GM18858 (cell line): ENCODE data around the gene BFAR.
A peak's percentile ranks its signal among the peaks of the same experiment; 100 is the strongest.
"Not testable (repeated sequence)": the region's sequence is repeated elsewhere in the genome, so short reads cannot be mapped to it uniquely, and the experiment has no call there.

Source experiments
- ATAC-seq: cut with Tn5 transposase; IDR thresholded peaks from one replicate; pipeline ENCODE4 v1.9.1; 2021; ENCODE audit not compliant: unreplicated experiment

BFAR gene, protein sequence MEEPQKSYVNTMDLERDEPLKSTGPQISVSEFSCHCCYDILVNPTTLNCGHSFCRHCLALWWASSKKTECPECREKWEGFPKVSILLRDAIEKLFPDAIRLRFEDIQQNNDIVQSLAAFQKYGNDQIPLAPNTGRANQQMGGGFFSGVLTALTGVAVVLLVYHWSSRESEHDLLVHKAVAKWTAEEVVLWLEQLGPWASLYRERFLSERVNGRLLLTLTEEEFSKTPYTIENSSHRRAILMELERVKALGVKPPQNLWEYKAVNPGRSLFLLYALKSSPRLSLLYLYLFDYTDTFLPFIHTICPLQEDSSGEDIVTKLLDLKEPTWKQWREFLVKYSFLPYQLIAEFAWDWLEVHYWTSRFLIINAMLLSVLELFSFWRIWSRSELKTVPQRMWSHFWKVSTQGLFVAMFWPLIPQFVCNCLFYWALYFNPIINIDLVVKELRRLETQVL

DNA sequence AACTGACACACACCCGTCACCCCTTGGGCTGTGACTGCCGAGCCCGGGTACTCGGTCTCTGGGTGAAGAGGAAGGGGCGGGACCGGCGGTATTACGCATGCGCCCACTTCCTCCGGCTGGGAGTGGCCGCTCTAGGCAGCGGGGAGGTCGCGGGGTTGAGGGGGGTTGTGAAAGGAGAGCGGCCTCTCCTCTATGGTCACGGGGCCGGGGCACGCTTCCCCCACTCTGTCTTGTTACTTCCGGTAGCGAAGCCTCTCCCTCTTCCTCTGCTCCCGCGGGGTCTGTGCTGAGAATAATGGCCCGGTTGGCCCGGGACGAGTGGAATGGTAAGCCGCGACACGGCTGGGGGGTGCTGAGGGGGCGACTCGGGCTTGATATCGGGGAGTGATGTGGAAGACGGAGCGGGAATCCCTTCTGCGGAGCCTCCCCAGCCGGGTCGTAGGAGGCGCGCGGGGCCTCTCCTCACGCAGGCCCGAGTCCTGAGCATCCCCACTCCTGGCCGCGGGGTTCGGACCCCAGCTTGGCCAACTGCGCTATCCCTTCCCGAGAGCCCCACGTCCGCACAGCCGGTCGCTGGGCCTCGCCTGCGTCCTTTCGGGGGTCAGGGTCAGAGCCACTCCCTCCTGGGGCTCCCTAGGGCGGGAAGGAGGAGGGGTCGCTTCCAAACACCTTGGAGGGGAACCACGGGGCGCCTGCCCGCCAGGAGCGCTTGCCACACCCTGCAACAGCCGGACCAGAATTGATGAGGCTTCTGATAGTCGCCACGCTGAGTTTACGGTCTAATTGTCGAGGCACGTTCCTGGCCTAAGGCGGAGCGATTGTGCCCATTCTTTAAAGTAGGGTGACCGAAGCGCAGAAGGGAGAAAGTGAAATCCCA is at the start of gene BFAR:
Gene BFAR, plus strand, starts transcription at position 259 of the 877 bp plus-strand sequence. CDS start 11,396 bp downstream, outside the sequence.
- peak; percentile 52 for ATAC-seq

DNA sequence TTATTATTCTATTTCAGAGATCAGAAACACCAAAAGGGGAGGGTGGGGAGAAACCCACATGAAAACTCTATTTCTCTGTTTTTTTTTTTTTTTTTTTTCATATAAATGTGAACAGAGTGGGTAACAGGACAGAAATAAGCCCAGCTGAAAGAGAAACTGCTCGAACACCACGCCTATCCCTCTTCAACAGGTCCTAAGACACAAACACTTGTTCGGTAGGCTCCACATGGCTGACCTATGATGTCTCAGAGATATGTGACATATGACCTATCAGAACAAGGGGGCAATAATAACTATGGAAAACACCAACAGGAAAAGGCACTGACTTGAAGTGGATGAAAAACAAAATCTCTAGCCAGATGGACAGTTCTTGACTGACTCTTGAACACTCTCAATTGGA is 47.5 kb upstream of the BFAR start:
- ATAC-seq, result no peak

DNA sequence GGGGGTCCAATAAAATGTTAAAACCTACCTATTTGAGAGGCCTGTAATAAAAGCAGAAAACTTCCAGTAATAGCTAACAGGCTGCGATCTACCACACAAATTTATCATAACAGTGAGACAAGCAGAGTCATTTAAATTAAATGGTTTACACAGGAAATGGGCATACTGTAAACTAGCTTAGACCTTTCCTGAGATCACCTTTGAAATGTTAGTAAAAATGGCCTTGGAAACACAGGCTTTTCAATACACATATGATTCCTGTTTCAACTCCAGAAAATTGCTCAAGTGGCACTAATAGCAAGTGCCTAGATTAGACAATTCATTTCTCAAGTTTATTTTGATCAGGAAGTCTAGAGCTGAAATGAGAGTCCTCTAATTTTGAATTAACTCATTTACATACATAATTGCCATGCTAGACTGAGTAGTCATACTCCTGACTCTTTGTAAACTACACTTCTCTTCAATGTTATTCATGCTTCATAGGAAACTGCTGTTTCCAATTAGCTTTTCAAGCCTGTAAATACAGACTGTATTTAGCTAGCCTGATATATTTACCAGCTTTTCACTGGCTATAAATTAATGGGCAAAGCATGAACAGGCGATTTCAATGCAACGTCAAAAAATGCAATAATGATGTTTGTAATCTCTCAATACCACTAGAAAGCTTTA is 46.0 kb upstream of the BFAR start:
- no peak for ATAC-seq

DNA sequence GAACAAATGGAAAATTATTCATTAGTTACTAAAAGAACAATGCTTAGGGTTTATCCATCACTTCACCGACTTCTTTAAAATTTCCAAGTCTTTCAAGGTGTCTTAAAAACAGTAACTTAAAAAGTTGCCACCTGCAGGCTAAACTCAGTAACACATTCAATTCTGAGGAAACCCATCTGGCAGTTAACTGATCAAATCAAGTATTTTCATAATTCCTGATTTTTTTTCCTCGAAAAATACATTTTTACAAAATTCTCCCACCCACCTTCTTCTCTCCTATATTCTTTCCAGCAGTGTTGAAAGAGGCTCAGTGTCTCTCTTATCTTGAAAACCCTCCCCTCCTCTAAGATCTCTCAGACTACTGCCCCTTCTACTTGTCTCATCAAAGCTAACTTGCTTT is 32.6 kb upstream of the BFAR start:
- ATAC-seq, result no peak

DNA sequence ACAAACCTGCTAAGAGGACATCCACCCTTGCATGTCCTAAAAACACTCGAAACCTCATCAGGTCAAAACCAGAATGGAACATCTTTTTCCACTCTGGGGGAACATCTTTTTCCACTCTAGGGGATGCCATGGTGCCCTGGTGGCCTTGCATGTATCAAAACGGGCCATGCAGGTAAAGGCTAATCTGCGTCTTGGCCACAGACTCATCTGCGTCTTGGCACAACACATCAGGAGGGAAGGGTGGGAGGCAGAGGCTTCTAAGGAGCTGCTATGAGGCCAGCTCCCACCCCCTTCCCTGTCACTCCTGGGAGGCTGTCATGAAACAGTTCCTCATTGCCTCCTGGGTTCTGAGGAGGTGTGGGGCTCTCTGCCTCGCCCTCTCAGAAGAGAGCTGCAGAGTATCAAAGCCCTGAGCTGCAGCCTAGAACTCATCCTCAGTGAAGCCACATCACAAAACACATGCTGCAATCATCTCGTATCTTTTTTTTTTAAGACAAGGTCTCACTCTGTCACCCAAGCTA is 30.2 kb upstream of the BFAR start:
- ATAC-seq, result no peak

DNA sequence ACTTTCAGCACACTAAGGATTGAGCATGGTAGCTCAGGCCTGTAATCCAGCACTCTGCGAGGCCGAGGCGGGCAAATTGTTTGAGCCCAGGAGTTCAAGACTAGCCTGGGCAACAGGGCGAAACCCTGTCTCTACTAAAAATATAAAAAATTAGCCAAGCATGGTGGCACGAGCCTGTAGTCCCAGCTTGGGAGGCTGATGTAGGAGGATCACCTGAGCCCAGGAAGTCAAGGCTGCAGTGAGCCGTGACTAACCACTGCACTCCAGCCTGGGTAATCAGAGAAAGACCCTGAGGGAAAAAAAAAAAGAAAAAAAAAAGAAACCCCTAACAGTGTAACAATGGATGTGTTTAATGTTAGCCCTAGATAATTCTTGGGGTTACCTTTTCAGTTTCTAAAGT is 26.6 kb upstream of the BFAR start:
- no peak for ATAC-seq

DNA sequence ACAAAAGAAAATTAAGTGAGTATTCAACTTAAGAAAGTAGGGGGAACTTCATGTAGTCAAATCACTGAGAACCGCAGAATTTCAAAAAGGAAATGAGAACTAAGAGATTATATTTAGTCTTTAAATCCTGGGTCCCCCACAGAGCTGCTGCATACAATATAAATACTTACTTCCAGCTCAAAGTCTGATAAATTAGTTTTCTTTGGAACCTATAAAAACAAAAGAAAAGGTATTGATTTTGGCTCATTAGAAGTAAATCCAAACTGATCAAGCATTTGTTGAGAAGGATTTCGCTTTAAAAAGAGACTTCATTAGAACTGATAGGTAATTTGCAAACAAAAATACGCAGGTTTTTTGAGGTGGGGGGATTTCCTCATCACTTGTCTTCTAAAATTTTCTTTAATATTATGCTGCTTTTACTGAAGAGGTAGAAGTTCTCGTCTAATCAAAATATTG is 24.6 kb upstream of the BFAR start:
- ATAC-seq, result peak; percentile 35

DNA sequence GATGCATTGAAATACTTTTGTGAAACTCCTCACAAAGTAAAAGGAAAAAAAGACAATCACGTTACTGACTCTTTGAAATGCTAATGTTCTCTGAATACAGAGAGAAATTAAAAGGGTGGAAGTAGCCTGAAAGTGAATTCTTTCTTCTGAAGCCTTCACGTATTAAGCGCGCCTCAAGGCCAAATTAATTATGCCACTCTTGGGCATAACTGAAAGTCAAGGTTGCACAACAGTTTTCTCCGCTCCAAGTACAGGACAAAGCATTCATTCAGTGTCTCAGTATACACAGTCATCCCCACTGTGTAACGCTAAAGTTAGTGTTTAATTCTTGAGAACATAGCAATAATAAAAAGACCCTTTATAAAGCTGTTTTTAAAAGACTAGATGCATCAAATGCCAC is 24.1 kb upstream of the BFAR start:
- ATAC-seq, result no peak

DNA sequence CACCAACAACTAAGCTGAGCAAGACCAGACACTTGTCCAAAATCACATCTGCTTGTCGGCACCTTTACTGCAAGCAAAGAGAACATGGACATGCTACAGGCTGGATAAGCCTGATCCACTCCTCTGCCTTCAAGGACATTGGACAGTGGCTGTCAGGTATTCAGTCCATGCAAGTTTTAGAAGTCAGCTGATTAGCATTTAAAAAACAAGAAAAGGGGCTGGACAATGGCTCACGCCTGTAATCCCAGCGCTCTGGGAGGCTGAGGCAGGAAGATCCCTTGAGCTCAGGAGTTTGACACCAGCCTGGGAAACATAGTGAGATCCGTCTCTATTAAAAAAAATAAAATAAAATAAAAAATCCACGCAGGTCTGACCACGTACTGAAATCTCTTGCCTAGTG is 23.0 kb upstream of the BFAR start:
- ATAC-seq, result no peak

DNA sequence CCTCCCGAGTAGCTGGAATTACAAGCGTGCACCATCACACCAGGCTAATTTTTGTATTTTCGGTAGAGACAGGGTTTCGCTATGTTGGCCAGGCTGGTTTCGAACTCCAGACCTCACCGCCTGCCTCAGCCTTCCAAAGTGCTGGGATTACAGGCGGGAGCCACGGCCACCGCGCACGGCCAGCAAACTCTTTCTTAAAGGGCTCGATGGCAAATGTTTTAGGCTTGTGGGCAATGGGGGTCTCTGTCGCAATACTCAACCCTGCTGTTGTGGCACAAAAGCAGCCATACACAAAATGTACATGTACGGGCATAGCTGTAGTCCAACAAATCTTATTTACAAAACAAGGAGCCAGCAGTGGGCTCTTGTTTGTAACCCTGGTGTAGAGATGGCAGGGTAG is 21.1 kb upstream of the BFAR start:
- ATAC-seq, result no peak

DNA sequence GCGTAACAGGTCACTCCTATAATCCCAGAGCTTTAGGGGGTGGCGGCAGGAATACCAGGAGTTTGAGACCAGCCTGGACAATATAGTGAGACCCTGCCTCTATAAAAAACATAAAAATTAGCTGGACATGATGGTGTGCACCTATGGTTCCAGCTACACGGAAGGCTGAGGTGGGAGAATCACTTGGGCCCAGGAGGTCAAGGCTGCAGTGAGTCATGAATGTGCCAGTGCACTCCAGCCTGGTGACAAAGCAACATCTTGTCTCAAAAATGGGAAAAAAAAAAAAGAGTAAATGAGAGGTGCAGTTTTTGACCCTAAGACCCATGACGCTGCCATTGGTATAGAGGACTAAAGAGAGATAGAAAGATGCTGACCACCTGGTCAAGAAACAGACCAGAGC is 18.8 kb upstream of the BFAR start:
- ATAC-seq, result no peak

DNA sequence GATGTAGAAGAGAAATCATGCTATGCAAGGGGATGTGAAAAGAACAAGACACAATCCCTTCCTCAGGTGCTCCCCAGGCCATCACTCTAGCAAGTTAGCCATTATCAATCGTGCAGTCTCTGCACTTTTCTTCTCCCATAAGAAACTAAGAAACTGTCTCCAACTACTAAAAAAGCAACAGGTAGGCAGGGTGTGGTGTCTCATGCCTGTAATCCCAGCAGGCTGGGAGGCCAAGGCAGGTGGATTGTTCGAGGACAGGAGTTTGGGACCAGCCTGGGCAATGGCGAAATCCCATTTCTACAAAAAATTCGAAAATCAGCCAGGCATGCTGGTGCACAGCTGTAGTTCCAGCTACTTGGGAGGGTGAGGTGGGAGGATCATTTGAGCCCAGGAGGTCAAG is 16.5 kb upstream of the BFAR start:
- no peak for ATAC-seq

DNA sequence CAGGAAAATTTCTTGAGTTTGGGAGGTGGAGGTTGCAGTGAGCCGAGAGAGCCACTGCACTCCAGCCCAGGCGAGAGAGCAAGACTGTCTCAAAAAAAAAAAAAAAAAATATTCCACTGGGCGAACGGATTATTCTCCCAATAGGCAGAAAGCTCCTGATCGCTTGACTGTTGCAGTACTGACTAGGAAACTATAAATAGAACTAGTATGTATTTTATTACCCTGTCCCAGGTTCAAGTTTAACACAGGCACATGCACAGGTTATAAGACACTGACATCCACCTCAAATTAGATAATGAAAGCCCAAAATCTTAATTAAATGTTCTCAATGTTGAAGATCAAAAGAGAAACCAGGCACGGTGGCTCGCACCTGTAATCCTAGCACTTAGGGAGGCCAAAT is 14.2 kb upstream of the BFAR start:
- ATAC-seq, result no peak

DNA sequence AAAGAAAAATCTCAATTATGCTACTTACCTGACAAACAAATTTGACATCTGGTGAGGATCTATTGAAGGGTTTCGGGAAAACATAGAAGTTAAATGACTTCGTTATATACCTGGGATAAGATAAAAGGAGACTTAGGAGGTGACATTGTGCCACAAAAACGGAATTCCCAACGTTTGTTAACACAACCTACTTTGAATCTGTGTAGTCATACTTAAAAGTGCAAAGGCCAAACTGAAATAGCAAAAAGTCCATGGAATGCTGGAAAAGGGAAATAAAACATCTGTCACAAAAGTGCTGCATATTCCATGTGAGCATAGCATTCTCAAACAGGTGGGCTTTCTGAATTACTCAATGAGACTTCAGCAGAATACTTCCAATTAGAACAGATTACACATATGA is 5.7 kb upstream of the BFAR start:
- no peak for ATAC-seq

DNA sequence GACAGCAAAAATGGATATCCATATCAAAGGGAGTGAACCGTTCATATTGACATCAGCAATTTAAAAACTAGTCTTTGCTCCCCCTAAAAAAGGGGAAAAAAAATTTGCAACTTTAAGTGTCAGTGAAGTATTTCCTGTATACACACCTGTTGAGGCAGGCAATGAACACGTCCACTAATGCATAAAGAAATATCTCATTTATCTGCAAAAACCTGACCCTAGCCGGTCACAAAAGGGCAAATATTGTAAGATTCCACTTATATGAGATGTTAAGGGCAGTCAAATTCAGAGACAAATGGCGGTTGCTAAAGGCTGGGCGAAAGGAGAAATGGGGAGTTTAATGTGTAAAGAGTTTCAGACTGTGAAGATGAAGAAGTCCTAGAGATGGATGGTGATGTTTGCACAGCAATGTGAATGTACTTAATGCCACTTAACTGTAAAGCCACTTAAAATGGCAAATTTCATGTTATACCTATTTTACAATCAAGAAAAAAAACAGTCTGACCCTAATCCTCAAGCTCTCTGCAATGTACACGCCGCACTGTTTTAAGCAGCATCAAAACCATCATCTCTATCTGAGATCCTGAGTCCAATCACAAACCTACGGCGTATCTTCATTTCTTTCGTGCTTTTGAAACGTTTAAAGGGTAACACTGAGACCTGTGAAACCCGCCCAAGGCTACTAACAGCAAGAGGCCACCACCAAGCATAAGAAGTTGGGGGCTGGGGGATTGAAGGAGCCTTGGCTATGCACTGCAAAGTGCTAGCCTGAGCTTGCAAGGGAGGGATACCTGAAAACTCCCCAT is 3.7 kb upstream of the BFAR start:
- ATAC-seq, result no peak

DNA sequence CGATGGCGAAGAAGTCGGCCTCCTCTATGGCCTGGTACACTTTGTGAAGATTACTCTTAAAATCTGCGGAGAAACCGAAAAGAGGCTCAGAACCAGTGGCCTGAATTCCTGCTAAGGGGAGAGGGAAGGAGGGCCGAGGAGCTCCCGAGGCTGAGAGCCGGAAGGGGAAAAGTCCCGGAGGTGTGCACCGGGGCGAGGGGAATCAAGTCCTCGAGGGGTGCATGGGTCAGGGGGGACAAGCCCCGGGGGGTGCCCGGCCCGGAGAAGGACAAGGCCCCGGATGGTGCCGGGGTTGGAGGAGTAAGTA is 3.2 kb upstream of the BFAR start:
- no peak for ATAC-seq

DNA sequence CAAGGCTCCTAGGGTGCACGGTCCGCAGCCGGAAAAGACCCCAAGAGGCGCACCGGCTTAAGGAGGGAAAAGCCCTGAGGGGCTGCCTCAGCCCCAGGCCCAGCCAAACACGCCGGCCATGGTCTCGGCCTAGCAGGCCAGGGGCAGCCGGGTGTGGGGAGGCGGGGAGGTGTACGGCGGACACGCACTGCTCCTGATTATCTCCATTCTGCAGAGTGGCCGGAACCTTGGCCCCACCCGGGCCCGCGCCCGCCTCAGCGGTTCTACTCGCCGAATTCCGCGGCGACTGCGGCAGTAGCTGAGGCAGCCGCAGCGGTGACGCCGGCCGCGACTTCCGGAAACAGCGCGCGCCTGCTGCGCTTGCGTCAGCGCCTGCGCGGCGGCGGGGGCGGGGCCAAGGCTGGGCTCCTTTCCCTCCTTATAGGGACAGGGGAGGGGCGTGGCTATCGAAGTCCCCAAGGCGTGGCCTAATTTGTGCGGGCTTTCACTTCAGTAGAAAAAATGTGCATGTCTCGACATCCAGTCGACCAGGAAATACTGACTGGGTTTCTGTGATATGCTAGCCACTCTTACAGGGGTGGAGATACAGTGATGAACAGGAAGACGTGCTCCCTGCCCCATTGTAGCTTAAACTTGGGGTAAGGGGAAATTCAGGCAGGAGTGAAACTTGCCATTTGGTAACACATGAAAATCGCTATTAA is 2.7 kb upstream of the BFAR start, which contains the start of gene PARN:
Gene PARN, minus strand, starts transcription at position 342 of the 701 bp plus-strand sequence. Its CDS starts 135 bp downstream, at position 207.
- ATAC-seq, result no peak

DNA sequence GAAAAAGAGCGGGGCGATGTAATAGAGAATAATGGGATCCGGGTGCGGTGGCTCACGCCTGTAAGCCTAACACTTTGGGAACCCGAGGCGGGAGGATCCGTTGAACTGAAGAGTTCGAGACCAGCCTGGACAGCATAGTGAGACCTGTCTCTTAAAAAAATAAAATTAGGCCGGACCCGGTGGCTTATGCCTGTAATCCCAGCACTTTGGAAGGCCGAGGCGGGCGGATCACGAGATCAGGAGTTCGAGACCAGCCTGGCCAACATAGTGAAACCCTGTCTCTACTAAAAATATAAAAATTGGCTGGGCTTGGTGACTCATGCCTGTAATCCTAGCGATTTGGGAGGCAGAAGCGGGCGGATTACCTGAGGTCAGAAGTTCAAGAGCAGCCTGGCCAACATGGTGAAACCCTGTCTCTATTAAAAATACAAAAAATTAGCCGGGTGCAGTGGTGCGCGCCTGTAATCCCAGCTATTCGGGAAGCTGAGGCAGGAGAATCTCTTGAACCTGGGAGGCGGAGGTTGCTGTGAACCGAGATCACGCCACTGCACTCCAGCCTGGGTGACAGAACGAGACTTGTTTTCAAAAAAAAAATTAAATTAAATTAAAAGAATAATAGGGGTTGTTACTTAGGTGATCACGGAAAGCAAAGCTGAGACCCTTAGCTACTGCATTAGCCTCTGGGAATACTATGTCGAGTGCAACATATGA is 2.0 kb upstream of the BFAR start:
- ATAC-seq, result not testable (repeated sequence)

DNA sequence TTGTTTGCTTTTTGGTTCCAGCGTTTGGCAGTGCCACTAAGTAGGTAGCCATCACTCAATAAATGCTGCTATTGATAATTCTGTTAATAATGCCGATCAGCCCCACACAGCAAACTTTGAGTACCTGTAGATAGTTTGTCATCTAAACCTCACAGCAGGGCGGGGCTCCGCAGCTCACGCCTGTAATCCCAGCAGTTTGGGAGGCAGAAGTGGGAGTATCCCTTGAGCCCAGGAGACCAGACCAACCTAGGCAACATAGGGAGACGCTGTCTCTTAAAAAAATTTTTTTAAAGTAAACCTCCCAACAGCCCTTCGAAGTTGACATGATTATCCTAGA is 1.6 kb downstream of the BFAR start:
- ATAC-seq, result no peak
